ENCODE results near the gene HINT3.

DNA sequence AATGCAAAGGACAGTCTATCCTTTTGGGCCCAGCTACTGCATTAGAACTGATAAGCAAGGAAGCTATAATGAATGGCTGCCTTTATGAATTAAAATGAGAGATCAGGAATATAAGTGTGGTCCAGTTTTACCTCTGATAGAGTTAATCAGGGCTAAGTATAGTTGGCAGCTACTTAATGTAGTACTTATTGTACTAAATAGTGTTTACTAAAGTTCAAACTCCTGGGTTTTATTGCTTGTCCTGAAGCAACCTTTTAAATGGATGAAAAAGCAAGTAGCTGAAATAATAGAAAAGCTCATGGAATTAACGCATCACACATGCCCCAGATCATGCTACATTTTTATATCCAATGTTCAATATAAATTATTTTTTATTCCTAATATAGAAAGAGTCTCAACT is 35.1 kb downstream of the HINT3 start:
- no peak for TF ChIP-seq FOXK2 (IDR thresholded peaks at IDR 0.05)
- no peak for TF ChIP-seq HDGF (IDR thresholded peaks at IDR 0.05; ENCODE audit: borderline replicate concordance)
- no peak for TF ChIP-seq BHLHE40 (IDR thresholded peaks at IDR 0.05; ENCODE audit: borderline replicate concordance)
- no peak for TF ChIP-seq ARNT (IDR thresholded peaks at IDR 0.05)

Measured in HEK293T (cell line).